ENCODE data around the gene TEX14. TPM values are rescaled to one million over a fixed set of nuclear protein-coding genes. Genes with fewer than 3 reads are reported as not detected.
A peak's percentile ranks its signal among the peaks of the same experiment; 100 is the strongest.
"Not testable (repeated sequence)": the region's sequence is repeated elsewhere in the genome, so short reads cannot be mapped to it uniquely, and the experiment has no call there.

The TEX14 gene
- total RNA-seq, 2 donors from 2014 or later, result not detected

GRCh38 chr17:58666858-58667267 lies 25.0 kb downstream of the TEX14 start:
- no peaks in the 10 kb centered on the region for H3K9me3 ChIP-seq
- no peaks in the 10 kb centered on the region for H3K36me3 ChIP-seq
- H3K27ac ChIP-seq, result no peak overlapping the region
- H3K4me1 ChIP-seq, result no peaks in the 10 kb centered on the region
- TF ChIP-seq CTCF (IDR thresholded peaks at IDR 0.05), result no peak
- peak; percentile 84 for DNase-seq (ENCODE audit: low spot score)
- H3K4me3 ChIP-seq, result no peak overlapping the region
- no peaks in the 10 kb centered on the region for H3K27me3 ChIP-seq

GRCh38 chr17:58665946-58666857 lies 25.6 kb downstream of the TEX14 start:
- Histone ChIP-seq H3K4me1 (no peaks in the 10 kb centered on the region), H3K36me3 (no peaks in the 10 kb centered on the region), H3K27me3 (no peaks in the 10 kb centered on the region), H3K9me3 (no peaks in the 10 kb centered on the region), H3K27ac (no peak overlapping the region), H3K4me3 (no peak overlapping the region)
- DNase-seq (ENCODE audit: low spot score), result no peak
- TF ChIP-seq CTCF (IDR thresholded peaks at IDR 0.05), result no peak

- H3K4me1 ChIP-seq, result no peaks in the 10 kb centered on the region
- no peak for TF ChIP-seq CTCF (IDR thresholded peaks at IDR 0.05)
- H3K27me3 ChIP-seq, result no peaks in the 10 kb centered on the region
- H3K4me3 ChIP-seq, result no peak overlapping the region
- H3K9me3 ChIP-seq, result no peaks in the 10 kb centered on the region
- H3K27ac ChIP-seq, result no peak overlapping the region
- H3K36me3 ChIP-seq, result no peaks in the 10 kb centered on the region
- no peak for DNase-seq (ENCODE audit: low spot score)
Measured at GRCh38 chr17:58664302-58664701, 27.5 kb downstream of the TEX14 start.

- Histone ChIP-seq H3K9me3 (no peaks in the 10 kb centered on the region), H3K4me3 (no peak overlapping the region), H3K27me3 (no peaks in the 10 kb centered on the region), H3K36me3 (no peaks in the 10 kb centered on the region), H3K4me1 (peaks cover 0 to 6% of the 10 kb centered on the region in 2 donors), H3K27ac (no peak overlapping the region)
- no peak for TF ChIP-seq CTCF (IDR thresholded peaks at IDR 0.05)
- no peak for DNase-seq (ENCODE audit: low spot score)
Measured at GRCh38 chr17:58661499-58661898, 30.3 kb downstream of the TEX14 start.

GRCh38 chr17:58660621-58661020 lies 31.2 kb downstream of the TEX14 start:
- H3K27ac ChIP-seq, result no peak overlapping the region
- H3K9me3 ChIP-seq, result no peaks in the 10 kb centered on the region
- H3K4me3 ChIP-seq, result no peak overlapping the region
- H3K4me1 ChIP-seq, result peaks cover 0 to 6% of the 10 kb centered on the region in 2 donors
- no peak for TF ChIP-seq CTCF (IDR thresholded peaks at IDR 0.05)
- no peaks in the 10 kb centered on the region for H3K27me3 ChIP-seq
- H3K36me3 ChIP-seq, result no peaks in the 10 kb centered on the region
- DNase-seq (ENCODE audit: low spot score), result no peak

- not testable (repeated sequence) for H3K9me3 ChIP-seq; H3K4me1 ChIP-seq; DNase-seq (ENCODE audit: low spot score); H3K27me3 ChIP-seq; H3K36me3 ChIP-seq
- H3K4me3 ChIP-seq, result peak overlapping the region; percentile 36 to 46
- peak overlapping the region; percentile 57 to 73 for H3K27ac ChIP-seq
Measured at GRCh38 chr17:58659714-58660084, 32.1 kb downstream of the TEX14 start.

Measured in right atrium auricular region (tissue), 2 donors.